Kidney tubule cell (primary cell): ENCODE measurements around the gene RAET1L.
"Not testable (repeated sequence)": the region's sequence is repeated elsewhere in the genome, so short reads cannot be mapped to it uniquely, and the experiment has no call there.

ENCODE experiments used
- DNase-seq: peaks from one replicate; pipeline ENCODE4 v3.0.0-alpha.2; 2018; ENCODE audit warnings: low spot score

Gene RAET1L

DNA sequence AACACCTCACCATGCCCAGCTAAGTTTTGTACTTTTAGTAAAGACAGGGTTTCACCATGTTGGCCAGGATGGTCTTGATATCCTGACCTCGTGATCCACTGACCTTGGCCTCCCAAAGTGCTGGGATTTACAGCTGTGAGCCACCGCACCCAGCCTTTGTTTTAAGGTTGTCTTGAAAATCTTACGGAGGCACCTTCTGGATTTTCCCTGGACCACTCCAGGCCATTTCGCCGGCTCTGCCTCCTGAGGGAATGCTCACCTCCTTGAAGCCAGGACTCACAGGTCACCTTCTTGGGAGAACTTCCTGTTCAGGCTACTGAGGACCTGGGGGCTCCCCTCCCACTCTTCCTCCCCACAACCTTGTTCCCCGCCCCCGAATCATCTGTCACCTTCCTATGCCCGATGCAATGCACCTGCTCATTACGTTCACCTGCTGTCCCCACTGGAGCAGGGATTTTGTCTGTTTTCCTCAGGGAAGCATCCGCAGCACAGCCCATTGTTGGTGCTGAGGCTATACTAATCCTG lies 19.4 kb upstream of the RAET1L start:
- DNase-seq, result no peak

DNA sequence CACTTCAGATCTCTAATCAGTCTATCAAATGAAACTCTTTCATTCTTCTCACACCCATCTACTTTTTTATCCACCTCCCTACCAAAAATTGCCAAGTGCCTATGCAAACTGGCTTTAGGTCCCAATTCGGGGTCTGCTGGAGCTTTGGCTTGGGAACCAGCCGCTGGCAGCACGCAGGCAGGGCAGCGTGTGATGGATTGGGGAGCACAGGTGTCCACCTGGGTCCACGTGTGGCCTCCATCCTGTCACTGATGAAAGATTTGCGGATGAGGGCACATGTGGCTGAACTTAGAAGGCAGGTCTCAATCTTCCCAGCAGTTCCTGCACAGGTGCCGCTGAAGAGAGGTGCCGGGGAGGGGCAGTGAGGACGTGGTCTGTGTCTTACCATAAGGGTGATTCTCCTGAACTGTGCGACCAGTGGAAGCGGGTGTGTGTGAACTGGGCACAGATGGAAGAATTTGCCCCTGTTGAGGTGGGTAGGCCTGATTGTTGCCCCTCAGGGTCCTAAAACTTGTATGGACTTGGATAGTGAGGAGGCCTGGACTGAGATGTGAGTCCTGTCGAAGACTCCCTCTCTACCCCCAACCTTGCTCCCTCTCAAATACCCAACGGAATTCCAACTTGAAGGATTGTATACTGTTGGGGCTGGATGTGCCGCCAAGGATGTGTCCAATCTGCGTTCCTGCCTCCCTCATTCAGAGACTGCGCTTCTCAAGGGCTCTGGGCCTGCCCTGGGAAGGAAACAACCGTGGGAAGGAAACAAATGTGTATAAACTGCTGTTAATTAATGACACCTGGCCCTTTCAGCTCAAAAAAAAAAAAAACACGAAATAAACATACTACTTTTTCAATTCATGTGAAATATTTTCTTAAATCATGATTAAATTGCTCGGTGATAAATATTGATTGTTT lies 18.4 kb upstream of the RAET1L start:
- no peak for DNase-seq

DNA sequence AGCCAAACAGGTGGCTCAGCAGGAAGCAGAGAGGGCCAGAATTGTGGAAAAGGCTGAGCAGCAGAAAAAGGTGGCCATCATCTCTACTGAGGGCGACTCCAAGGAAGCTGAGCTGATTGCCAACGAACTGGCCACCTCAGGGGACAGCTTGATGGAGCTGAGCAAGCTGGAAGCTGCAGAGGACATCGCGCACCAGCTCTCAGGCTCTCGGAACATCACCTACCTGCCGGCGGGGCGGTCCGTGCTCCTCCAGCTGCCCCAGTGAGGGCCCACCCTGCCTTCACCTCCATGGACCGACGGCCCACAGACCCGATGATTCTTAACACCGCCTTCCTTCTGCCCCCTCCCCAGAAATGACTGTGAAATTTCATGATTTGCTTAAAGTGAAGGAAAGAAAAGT lies 17.8 kb upstream of the RAET1L start:
- no peak for DNase-seq

DNA sequence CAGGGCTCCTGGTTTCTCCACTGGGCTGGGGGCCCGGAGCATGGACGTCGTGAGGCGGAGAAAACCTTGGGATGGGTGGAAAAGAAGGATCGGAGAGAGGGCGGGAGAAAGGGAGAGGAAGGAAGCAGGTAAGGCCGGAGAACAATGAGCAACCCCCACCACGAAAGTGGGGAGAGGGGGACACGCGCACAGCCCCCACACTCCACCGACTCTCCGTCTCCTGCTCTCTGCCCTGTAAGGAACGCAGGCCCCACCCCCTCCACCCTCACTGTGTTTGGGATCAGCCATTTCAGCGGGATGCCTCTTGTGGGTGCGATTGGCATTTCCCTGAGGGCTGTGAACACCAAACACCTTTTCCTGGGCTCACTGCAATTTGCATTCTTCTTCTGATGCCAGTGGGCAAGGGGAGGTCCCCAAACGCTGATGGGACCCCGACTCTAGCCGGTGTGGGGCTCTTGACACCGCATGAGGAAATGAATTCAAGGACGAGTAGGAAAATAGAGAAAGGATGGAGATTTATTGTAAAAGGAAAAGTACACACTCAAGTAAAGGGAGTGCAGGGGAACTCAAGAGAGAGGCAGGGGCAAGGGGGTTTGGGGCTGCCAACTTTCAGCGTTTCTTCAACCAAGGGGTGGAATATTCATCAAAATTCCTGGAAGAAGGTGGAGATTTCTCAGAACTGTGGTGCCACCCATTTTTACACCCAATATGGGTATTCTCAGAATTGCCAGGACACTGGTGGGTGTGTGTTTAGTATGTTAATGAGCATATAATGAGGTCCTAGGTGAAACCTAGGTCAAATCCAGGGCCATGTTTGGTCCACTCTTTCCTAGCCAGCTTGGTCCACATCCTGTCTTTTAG lies 13.1 kb upstream of the RAET1L start:
- no peak for DNase-seq

DNA sequence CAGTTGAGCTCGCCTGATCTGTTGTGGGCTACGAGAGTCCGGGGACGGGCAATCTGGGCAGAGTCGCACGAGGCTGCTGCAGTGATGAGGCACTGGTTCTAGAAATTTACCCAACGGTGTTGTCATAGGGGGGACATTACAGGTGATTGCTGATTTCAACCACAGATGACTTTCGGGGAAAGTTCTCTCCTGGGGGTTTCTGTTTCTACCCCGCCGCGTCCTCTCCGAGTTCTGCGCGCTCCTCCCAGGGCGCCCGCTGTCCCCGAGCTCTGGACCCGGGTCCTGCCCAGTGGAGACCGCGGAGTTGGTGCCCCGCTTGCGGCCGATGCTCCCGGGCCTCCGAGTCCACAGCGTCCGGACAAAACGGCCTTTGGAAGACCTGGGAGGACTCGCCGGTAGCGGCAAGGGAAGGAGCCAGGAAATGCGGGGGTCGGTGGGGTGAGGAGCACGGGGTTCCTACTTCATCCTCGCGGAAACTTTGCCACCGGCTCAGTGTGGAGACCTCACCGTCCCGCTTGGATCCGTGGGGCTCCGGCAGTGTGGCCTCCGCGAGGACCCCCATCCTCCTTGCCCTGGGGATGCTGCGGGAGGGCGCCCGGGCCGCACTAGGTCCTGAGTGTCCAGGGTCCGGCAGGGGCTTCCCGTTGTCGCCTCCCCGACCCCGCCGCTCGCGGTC lies 12.3 kb upstream of the RAET1L start:
- no peak for DNase-seq

DNA sequence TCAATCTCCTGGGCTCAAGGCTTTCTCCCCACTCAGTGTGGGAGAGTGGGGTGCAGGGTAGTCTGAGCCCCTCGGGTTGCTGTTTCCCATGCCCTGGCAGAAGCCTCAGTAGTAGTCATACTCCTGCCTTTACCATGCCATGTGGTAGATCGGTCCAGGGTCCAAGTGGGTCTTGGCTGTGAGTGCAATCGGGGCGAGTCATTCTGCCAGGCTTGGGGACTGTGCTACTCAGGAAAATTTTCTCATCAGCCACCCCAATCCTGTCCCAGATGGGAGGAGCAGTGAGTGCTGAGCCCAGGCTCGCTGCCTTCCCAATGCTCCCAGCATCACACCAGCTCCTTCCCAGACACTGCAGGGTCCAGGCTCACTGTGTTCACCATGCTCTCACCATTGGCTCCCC lies 10.7 kb upstream of the RAET1L start:
- no peak for DNase-seq

DNA sequence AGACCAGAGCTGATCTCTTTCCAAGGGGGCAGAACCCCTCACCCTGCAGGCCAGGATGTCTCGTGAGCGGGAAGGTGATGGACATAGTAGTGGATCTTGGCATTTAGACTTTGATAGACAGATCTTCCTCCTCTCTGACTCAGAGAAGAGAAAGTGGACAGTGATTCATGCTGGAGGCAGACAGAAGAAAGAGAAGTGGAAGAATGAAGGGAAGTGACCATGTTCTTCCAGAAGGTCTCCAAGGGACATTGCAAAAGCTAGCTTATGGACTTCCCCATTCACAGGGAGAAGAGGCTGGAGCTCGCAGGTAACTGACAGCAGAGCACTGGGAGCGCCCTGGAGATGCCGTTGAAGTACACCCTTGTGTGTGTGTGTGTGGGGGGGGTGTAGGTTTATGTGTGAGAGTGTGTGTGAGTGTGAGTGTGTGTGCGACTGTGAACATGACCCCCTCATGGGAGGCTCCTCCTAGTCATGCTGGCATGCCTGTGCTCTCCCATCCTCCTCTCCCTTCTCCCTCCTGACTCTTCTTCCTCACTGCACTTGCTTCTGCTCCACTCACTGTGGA lies 8.0 kb upstream of the RAET1L start:
- DNase-seq, result peak; percentile 21

DNA sequence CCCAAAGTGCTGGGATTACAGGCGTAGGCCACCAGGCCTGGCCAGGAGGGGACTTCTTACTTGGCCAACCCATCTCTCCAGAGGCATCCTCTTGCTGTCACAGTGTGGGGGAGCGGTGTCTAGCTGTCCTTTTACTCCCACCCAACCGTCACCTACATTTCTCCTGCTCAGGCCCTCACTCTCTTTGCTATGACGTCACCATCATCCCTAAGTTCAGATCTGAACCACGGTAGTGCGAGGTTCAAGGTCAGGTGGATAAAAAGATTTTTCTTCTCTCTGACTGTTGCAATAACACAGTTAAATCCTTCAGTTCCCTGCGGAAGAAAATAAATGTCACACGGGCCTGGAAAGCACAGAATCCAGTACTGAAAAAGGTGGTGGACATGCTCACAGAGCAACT lies 7.3 kb upstream of the RAET1L start:
- DNase-seq, result no peak

DNA sequence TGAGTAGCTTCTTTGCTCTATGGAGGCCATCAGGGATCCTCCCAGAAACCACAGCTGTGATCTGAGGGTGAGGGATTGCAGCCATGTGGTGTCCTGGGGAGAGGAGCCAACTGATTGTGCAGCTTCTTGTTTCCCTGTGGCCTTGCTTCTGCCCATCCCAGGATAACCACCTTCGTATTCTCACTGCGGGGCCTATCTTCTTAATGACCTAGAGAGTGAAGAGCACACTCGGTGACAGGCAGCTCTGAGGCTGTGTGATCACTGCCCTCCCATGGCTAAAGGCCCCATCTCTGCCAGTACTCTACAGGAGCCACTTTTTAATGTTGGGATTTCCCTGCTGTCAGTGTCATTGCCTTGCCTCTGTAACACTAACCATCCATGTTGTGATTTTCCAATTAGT lies 5.3 kb upstream of the RAET1L start:
- no peak for DNase-seq

DNA sequence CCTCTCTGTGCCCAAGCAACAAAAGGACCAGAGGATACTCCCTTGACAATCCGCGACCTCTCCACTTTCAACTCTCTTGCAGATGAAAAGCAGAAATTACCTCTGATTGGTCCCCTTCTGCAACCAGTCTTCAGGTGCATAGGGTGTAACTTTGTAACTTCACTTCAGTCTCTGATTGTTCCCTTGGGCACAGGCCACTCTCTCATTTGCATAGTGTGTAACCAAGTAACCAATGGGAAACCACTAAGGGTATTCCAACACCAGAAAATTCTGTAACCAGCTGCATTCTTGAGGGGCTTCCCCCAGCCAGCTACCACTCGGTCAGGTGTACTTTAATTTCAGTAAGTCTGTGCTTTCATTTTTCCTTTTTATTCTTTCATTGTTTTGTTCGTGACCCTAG lies 4.4 kb upstream of the RAET1L start:
- no peak for DNase-seq

DNA sequence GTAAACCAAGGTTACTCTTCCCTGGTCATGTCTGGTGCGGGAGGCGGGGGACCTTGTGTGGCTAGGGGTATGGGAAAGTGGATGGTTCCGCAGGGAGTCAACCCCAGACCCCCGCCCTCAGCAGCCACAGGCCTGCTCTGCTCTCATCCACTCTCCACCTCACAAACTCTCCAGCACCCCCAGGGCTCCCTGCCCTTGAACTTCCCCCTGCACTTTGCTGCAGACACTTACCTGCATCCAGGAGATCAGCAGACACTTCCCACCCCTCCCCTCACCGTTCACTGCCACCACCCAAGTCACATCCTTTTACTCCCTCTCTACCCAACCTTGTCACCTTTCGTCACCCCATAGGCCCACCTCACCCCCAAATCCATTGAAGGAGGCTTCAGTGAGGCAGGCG lies 3.9 kb upstream of the RAET1L start:
- DNase-seq, result no peak

DNA sequence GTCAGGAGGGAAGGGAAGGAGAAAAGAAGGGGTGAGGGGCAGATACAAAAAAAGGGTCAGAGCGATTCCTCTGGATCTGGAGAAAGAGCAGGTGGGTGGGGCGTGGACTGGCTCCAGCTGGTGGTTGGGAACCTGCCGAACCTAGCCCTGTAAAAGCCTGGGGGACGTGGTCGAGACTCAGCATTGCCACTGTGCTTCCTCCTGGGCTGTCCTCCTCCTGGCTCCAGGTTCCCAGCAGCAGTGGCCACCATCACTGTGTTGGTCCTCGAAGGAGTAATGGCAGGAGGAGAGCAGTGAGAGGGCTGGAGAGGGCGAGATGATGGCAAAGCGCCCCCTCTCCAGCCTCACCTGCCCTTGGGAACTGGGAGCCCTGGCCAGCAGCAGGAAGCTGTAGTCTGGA lies 3.5 kb upstream of the RAET1L start:
- no peak for DNase-seq

DNA sequence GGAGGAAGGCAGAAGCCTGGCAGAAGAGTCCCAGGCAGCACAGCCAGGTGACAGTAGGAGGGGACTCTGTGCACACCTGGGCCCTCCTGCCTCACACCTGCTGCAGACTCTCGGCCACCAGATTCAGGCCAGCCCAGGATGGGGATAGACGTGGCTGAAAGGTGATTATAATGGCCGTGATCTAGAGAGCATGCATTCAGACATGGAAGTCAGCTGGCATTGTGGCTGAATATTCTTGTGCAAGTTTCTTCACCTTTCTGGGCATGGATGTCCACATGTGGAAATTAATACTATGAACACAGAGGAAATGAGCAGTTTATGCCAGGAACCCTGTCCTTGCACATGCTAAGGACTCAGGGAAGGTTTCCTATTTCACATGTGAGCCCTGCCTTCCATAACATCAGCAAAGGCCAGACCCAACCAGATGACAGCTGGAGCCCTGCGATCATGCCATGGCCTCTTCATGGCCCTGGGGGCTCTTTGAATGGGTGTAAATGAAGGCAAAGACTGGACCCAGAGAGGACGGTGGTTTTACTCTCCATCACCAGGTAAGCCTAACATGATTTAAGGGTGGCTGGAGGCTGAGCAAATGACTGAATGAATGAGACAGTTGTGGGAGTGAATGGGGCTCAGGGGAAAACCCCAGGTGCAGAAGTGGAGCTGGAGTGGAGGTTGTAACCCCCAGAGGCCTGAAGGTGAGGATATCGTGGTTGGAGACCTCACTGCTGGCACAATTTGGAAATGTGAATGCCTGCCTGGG lies 2.7 kb upstream of the RAET1L start:
- DNase-seq, result no peak

DNA sequence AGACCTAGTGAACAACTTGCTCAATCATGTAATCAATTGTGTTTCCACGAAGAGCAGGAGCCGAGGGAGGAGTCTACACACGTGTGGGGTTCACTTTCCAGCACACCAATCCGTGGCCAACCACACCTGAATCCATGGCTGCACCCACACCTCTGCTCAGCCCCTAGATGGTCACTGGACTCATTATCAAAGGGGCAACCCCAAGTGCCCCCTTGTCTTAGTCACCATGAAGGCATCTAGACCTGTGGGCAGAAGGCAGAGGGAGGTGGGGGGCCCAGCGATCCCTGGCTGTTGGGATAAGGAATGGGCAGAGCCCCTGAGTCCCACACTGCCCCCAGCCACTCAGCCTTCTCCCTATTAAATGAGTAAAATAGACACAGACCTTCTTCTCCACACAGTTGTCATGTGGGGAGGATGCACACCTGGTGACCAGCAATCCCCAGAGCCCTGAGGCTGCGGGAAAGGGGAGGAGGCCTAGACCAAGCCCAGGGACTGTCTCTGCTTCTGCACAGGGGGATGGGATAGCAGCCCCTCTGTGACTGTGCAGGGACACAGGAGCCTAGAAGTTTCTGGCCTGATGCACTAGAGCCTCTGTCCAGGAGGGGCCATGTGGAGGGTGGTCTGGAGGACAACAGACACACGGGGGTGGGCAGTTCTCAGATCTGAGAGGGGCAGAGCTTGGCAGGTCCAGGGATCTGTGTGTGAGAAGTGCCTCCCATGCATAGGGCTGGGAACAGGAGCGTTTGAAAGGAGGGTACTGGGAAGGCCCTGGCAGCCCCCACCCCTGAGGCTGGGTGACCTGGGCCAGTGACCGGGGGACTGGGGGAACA lies 1.9 kb upstream of the RAET1L start:
- no peak for DNase-seq

DNA sequence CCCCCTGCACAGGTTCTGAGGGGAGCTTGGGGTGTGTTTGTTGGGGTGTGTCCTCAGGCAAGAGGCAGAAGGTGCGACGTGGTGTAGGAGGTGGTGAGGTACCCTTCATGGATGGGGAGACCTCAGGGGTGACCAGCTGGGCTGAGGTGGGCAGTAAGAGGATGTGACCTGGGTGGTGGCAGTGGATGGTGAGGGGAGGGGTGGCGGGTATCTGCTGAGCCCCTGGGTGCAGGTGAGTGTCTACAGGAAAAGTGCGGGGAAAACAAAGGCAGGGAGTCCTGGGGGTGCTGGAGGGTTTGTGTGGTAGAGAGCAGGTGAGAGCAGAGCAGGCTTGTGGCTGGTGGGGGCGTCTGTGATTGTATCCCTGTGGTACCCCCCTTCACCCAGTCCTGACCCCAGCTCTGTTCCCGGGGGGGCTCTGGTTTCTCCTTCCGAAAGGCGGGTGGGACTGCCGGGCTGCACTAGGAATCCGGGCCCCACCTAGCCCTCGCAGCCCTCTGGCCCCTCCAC lies 631 bp downstream of the RAET1L start:
- no peak for DNase-seq

DNA sequence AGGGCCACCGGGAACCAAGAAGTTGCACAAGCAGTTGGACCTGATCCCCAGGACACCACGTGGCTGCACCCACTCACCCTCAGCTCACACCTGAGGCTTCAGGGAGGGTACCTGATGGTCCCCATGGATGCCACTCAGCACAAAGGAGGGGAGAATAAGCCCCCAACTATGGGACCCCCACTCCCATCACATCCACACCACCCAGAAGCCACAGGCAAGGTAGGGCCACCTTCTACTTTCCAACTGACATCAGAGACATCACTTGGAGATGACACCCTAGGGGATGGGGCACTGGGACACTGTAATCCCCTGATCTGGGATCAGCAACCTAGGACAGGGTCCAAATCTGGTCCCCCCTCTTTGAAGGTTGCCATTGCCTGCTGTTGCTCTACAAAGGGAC lies 1.3 kb downstream of the RAET1L start:
- not testable (repeated sequence) for DNase-seq

DNA sequence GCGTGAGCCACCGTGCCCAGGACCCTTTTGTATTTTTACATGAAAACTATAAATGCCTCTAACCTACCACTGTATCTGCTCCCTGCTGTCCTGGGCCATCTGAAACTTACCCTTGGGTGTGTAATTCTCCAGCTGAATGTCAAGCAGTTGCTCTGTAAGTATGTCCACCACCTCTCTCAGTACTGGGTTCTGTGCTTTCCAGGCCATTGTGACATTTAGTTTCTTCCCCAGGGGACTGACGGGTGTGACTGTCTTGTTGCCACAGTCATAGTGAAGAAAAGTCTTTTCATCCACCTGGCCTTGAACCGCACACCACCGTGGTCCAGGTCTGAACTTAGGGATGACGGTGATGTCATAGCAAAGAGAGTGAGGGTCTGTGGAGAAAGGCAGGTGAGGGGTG lies 3.5 kb downstream of the RAET1L start:
- DNase-seq, result not testable (repeated sequence)

DNA sequence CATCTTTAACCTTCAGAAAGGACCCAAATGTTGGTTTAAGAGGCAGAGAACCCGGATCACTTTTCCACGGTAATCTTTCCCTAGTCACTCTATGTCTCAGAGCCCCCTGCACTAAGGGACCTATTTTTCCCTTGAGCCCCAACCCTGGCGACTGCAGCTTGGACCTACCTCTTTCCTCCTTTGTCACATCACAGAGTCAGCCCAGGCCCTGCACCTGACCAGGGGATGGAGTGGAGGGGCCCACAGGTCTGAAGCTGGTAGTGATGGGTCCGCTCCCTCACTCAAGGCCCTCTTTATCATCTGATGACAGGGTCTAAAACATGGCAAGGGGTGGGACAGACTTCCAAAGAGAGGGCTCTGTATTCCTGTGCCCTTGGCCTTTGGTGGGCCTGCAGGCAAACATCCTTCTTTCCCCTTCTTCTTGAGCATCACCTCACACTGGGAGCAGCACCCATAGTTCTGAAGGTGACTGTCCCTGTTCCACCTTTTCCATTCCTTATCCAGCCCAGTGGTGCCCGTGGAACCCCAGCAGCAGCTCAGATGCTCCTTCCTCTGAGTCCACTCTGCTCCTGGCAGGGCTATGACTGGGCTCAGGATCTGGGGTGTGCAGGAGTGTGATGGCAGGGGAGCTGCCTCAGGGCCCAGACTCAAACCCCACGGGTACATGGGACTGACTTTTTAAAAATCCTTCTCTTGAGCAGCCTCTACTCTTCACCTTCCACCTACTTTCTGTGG lies 6.3 kb downstream of the RAET1L start:
- DNase-seq, result no peak

DNA sequence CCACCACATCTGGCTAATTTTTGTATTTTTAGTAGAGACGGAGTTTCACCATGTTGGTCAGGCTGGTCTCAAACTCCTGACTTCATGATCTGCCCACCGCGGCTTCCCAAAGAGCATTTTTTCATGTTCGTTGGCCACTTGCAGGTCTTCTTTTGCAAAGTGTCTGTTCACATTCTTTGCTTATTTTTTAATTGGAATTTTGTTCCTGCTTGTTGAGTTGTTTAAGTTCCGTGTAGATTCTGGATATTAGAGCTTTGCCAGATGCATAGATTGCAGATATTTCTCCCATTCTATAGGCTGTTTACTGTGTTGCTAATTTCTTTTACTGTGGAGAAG lies 8.2 kb downstream of the RAET1L start:
- not testable (repeated sequence) for DNase-seq
